H9 (cell line): ENCODE data around the gene ZFP57. TPM values are rescaled to one million over a fixed set of nuclear protein-coding genes. Genes with fewer than 3 reads are reported as not detected.

ENCODE experiments used
- DNase-seq: peaks from one replicate; pipeline ENCODE4 v3.0.0-alpha.2; 2017
- H2AFZ ChIP-seq: one replicate; pipeline ENCODE4 v1.6.1; 2013; ENCODE audit warnings: mild to moderate bottlenecking, low read length, control low read depth, moderate library complexity
- H2AK5ac ChIP-seq: 2 replicates; pipeline ENCODE4 v1.6.1; 2013; ENCODE audit warnings: low read length, control low read depth, mixed read lengths; ENCODE audit not compliant: insufficient read length
- H2BK120ac ChIP-seq: one replicate; pipeline ENCODE4 v1.6.1; 2013; ENCODE audit warnings: low read depth, mild to moderate bottlenecking, low read length, control low read depth, inconsistent platforms; ENCODE audit not compliant: poor library complexity, severe bottlenecking
- H2BK12ac ChIP-seq: 2 replicates; pipeline ENCODE4 v1.6.1; 2013; ENCODE audit warnings: low read length, control low read depth, mixed read lengths, low read depth; ENCODE audit not compliant: insufficient read length
- H2BK15ac ChIP-seq: 2 replicates; pipeline ENCODE4 v1.6.1; 2013; ENCODE audit warnings: low read depth, low read length, control low read depth
- H2BK20ac ChIP-seq: one replicate; pipeline ENCODE4 v1.6.1; 2013; ENCODE audit warnings: low read depth, mild to moderate bottlenecking, low read length, control low read depth, inconsistent platforms; ENCODE audit not compliant: poor library complexity, severe bottlenecking
- H2BK5ac ChIP-seq: 2 replicates; pipeline ENCODE4 v1.6.1; 2013; ENCODE audit warnings: low read length, control low read depth, mixed read lengths; ENCODE audit not compliant: insufficient read length
- H3K14ac ChIP-seq: 2 replicates; pipeline ENCODE4 v1.6.1; 2013; ENCODE audit warnings: low read length, control low read depth; ENCODE audit not compliant: insufficient read depth
- H3K18ac ChIP-seq: 2 replicates; pipeline ENCODE4 v1.6.1; 2013; ENCODE audit warnings: low read depth, mild to moderate bottlenecking, mixed read lengths, low read length, control low read depth; ENCODE audit not compliant: insufficient read length
- H3K23ac ChIP-seq: 2 replicates; pipeline ENCODE4 v1.6.1; 2013; ENCODE audit warnings: low read length, control low read depth, mixed read lengths, low read depth; ENCODE audit not compliant: insufficient read length
- H3K23me2 ChIP-seq: 2 replicates; pipeline ENCODE4 v1.6.1; 2013; ENCODE audit warnings: low read depth, mild to moderate bottlenecking, mixed read lengths, low read length, control low read depth; ENCODE audit not compliant: insufficient read length, poor library complexity, severe bottlenecking
- H3K27ac ChIP-seq: 2 replicates; pipeline ENCODE4 v1.5.1; 2013; ENCODE audit warnings: low read length, control low read depth, mixed read lengths, low read depth; ENCODE audit not compliant: insufficient read length
- H3K27me3 ChIP-seq: 2 replicates; pipeline ENCODE4 v1.6.1; 2013; ENCODE audit warnings: low read length, control low read depth, inconsistent platforms; ENCODE audit not compliant: insufficient read depth
- H3K4ac ChIP-seq: 2 replicates; pipeline ENCODE4 v1.6.1; 2013; ENCODE audit warnings: low read depth, mild to moderate bottlenecking, control low read depth, inconsistent platforms, low read length, moderate library complexity
- H3K4me1 ChIP-seq: 2 replicates; pipeline ENCODE4 v1.6.1; 2013; ENCODE audit warnings: low read length, control low read depth, inconsistent platforms; ENCODE audit not compliant: insufficient read depth
- H3K4me2 ChIP-seq: 2 replicates; pipeline ENCODE4 v1.6.1; 2013; ENCODE audit warnings: low read length, control low read depth, mixed read lengths; ENCODE audit not compliant: insufficient read length, insufficient read depth
- H3K56ac ChIP-seq: 2 replicates; pipeline ENCODE4 v1.6.1; 2013; ENCODE audit warnings: low read depth, mild to moderate bottlenecking, mixed read lengths, low read length, control low read depth; ENCODE audit not compliant: insufficient read length
- H3K79me1 ChIP-seq: 2 replicates; pipeline ENCODE4 v1.6.1; 2013; ENCODE audit warnings: low read depth, mild to moderate bottlenecking, moderate library complexity, low read length, control low read depth, inconsistent platforms; ENCODE audit not compliant: insufficient read depth, poor library complexity, severe bottlenecking
- H3K79me2 ChIP-seq: 2 replicates; pipeline ENCODE4 v1.6.1; 2013; ENCODE audit warnings: low read length, control low read depth, inconsistent platforms; ENCODE audit not compliant: insufficient read depth
- H3K9ac ChIP-seq: 2 replicates; pipeline ENCODE4 v1.6.1; 2013; ENCODE audit warnings: low read length, control low read depth, mixed read lengths; ENCODE audit not compliant: insufficient read length; ENCODE audit errors: extremely low read depth
- H3K9me3 ChIP-seq: one replicate; pipeline ENCODE4 v1.6.1; 2013; ENCODE audit warnings: low read depth, low read length, inconsistent platforms; ENCODE audit not compliant: control insufficient read depth
- H3T11ph ChIP-seq: one replicate; pipeline ENCODE4 v1.6.1; 2013; ENCODE audit warnings: mild to moderate bottlenecking, low read length, control low read depth, inconsistent platforms
- H4K20me1 ChIP-seq: one replicate; pipeline ENCODE4 v1.6.1; 2013; ENCODE audit not compliant: control insufficient read depth, insufficient read length, insufficient read depth
- H4K5ac ChIP-seq: 2 replicates; pipeline ENCODE4 v1.6.1; 2013; ENCODE audit warnings: low read depth, mild to moderate bottlenecking, mixed read lengths, low read length, control low read depth; ENCODE audit not compliant: insufficient read length
- H4K8ac ChIP-seq: replicated peaks from 2 replicates; pipeline ENCODE4 v1.6.1; 2013; ENCODE audit warnings: low read length, control low read depth, mixed read lengths, low read depth; ENCODE audit not compliant: insufficient read length
- H4K91ac ChIP-seq: 2 replicates; pipeline ENCODE4 v1.6.1; 2013; ENCODE audit warnings: low read depth, mild to moderate bottlenecking, moderate library complexity, mixed read lengths, low read length, control low read depth; ENCODE audit not compliant: insufficient read length
- H3K27ac Mint-ChIP-seq, 3 experiments: 2 replicates in 2 of 3; 3 replicates in 1 of 3; pipeline ENCODE4 v1.8.0; 2020 to 2021; ENCODE audit warnings: mixed read lengths in 3 of 3, mild to moderate bottlenecking in 1 of 3, moderate library complexity in 1 of 3
- H3K27me3 Mint-ChIP-seq: 2 replicates; pipeline ENCODE4 v1.8.0; 2021; ENCODE audit warnings: low read depth, mild to moderate bottlenecking, moderate library complexity, mixed read lengths
- H3K36me3 Mint-ChIP-seq, 3 experiments: 2 replicates in 2 of 3; 3 replicates in 1 of 3; pipeline ENCODE4 v1.8.0; 2020 to 2021; ENCODE audit warnings: low read depth in 3 of 3, mixed read lengths in 3 of 3; ENCODE audit not compliant: insufficient read depth in 1 of 3
- H3K4me1 Mint-ChIP-seq, 2 experiments: 2 replicates each; pipeline ENCODE4 v1.8.0; 2020; ENCODE audit warnings: mixed read lengths in 2 of 2
- H3K4me3 Mint-ChIP-seq, 2 experiments: 2 replicates in 1 of 2; 3 replicates in 1 of 2; pipeline ENCODE4 v1.8.0; 2020 to 2021; ENCODE audit warnings: mild to moderate bottlenecking in 2 of 2, mixed read lengths in 2 of 2, moderate library complexity in 1 of 2
- H3K9me3 Mint-ChIP-seq, 2 experiments: 2 replicates in 1 of 2; 3 replicates in 1 of 2; pipeline ENCODE4 v1.8.0; 2020; ENCODE audit warnings: mild to moderate bottlenecking in 2 of 2, mixed read lengths in 2 of 2, moderate library complexity in 1 of 2
- CTCF ChIP-seq: fragments of 200-600 bp; sonication (generic); conservative IDR thresholded peaks from 3 replicates; pipeline ENCODE4 v1.8.0; 2021; ENCODE audit warnings: antibody characterized with exemption, mild to moderate bottlenecking
- WGBS: extraction: QIAGEN DNeasy Blood & Tissue Kit; methylation state at CpG from one replicate; pipeline ENCODE4 v1.1.7; 2013; ENCODE audit warnings: missing lambda C conversion rate, low lambda C conversion rate, mixed read lengths; ENCODE audit not compliant: insufficient read length; ENCODE audit errors: extremely low coverage; 5-methylcytosine and 5-hydroxymethylcytosine counted together
- total RNA-seq: library from RNA; stranded (reverse); gene quantifications from 2 replicates; pipeline ENCODE4 v1.2.1, GENCODE V29; 2021

The ZFP57 gene
- total RNA-seq, 1 experiment from 2014 or later: 1.7 TPM

- Histone ChIP-seq H2BK15ac (no peak overlapping the region), H3K4ac (no peak overlapping the region), H2AFZ (no peak overlapping the region), H4K20me1 (no peaks in the 10 kb centered on the region), H4K91ac (no peak overlapping the region), H3K79me2 (no peaks in the 10 kb centered on the region), H2AK5ac (no peak overlapping the region), H3K23me2 (no peaks in the 10 kb centered on the region), H3K9me3 (no peaks in the 10 kb centered on the region), H3T11ph (no peak overlapping the region), H2BK20ac (no peak overlapping the region), H2BK12ac (no peak overlapping the region), H3K4me2 (no peak overlapping the region), H3K18ac (no peak overlapping the region), H3K27me3 (no peaks in the 10 kb centered on the region), H3K23ac (no peak overlapping the region), H3K4me1 (peaks cover 7% of the 10 kb centered on the region; the same call in 1 of the 2 replicates), H2BK5ac (no peak overlapping the region), H3K79me1 (no peaks in the 10 kb centered on the region), H3K27ac (no peak overlapping the region), H2BK120ac (no peak overlapping the region), H3K56ac (no peak overlapping the region), H4K5ac (no peak overlapping the region), H4K8ac (no peak overlapping the region), H3K9ac (no peak overlapping the region), H3K14ac (no peak overlapping the region)
- peaks cover 1 to 16% (median 4%) of the 10 kb centered on the region in 3 experiments; a peak in 6 of 7 replicates for H3K36me3 Mint-ChIP-seq
- peak overlapping the region in 2 of 3 experiments; percentile 81 to 83; a peak in 3 of 7 replicates for H3K27ac Mint-ChIP-seq
- TF ChIP-seq CTCF: peak; percentile 44; the same call in 2 of the 3 replicates
- no peaks in the 10 kb centered on the region for H3K27me3 Mint-ChIP-seq
- peaks cover 31 to 43% of the 10 kb centered on the region in 2 experiments for H3K4me1 Mint-ChIP-seq
- WGBS: no CpG with 5 or more reads among the region's 24 CpGs
- peaks cover 0 to 2% of the 10 kb centered on the region in 2 experiments; a peak in 3 of 5 replicates for H3K9me3 Mint-ChIP-seq
- no peak for DNase-seq
- no peak overlapping the region for H3K4me3 Mint-ChIP-seq
Measured at GRCh38 chr6:29680416-29680815, 536 bp downstream of the ZFP57 start.
